Trophoblast cell (in vitro differentiated cells and primary cell): ENCODE data around the gene MOCS2.

ENCODE experiments used
- DNase-seq, 2 donors: peaks; one replicate each; pipeline ENCODE4 v3.0.0-alpha.2; 2016
- H2AFZ ChIP-seq: 2 replicates; pipeline ENCODE4 v1.6.1; 2013; ENCODE audit warnings: low read length, moderate library complexity, mild to moderate bottlenecking; ENCODE audit not compliant: insufficient read depth, poor library complexity
- H2AK5ac ChIP-seq: 2 replicates; pipeline ENCODE4 v1.6.1; 2013; ENCODE audit warnings: mild to moderate bottlenecking, low read length
- H2BK120ac ChIP-seq: 2 replicates; pipeline ENCODE4 v1.6.1; 2013; ENCODE audit warnings: low read length, mild to moderate bottlenecking, moderate library complexity; ENCODE audit not compliant: insufficient read depth, poor library complexity
- H2BK12ac ChIP-seq: 2 replicates; pipeline ENCODE4 v1.6.1; 2013; ENCODE audit warnings: mild to moderate bottlenecking, low read length, moderate library complexity
- H2BK5ac ChIP-seq: 2 replicates; pipeline ENCODE4 v1.6.1; 2013; ENCODE audit warnings: low read length, low read depth, moderate library complexity, mild to moderate bottlenecking; ENCODE audit not compliant: poor library complexity
- H3K14ac ChIP-seq: 2 replicates; pipeline ENCODE4 v1.6.1; 2013; ENCODE audit warnings: mild to moderate bottlenecking, low read length
- H3K18ac ChIP-seq: 2 replicates; pipeline ENCODE4 v1.6.1; 2013; ENCODE audit warnings: mild to moderate bottlenecking, low read length
- H3K23ac ChIP-seq: 2 replicates; pipeline ENCODE4 v1.6.1; 2013; ENCODE audit warnings: low read length
- H3K27ac ChIP-seq: 2 replicates; pipeline ENCODE4 v1.5.1; 2013; ENCODE audit warnings: low read depth, mild to moderate bottlenecking, inconsistent platforms, low read length, moderate library complexity
- H3K27me3 ChIP-seq: 2 replicates; pipeline ENCODE4 v1.6.1; 2013; ENCODE audit warnings: inconsistent platforms, mild to moderate bottlenecking, low read length, moderate library complexity; ENCODE audit not compliant: insufficient read depth
- H3K36me3 ChIP-seq, 2 experiments: 1 replicate in 1 of 2; 2 replicates in 1 of 2; pipeline ENCODE4 v1.6.1; 2013; ENCODE audit warnings: low read length in 2 of 2, mild to moderate bottlenecking in 2 of 2, moderate library complexity in 1 of 2; ENCODE audit not compliant: insufficient read depth in 2 of 2, control insufficient read depth in 1 of 2
- H3K4ac ChIP-seq: 2 replicates; pipeline ENCODE4 v1.6.1; 2013; ENCODE audit warnings: low read depth, mild to moderate bottlenecking, low read length, moderate library complexity
- H3K4me1 ChIP-seq, 2 experiments: 1 replicate in 1 of 2; 2 replicates in 1 of 2; pipeline ENCODE4 v1.6.1; 2013; ENCODE audit warnings: low read length in 2 of 2, mild to moderate bottlenecking in 2 of 2, moderate library complexity in 1 of 2; ENCODE audit not compliant: insufficient read depth in 2 of 2, control insufficient read depth in 1 of 2
- H3K4me2 ChIP-seq: 2 replicates; pipeline ENCODE4 v1.6.1; 2013; ENCODE audit warnings: inconsistent platforms, mild to moderate bottlenecking, low read length, moderate library complexity
- H3K4me3 ChIP-seq: 2 replicates; pipeline ENCODE4 v1.5.1; 2013; ENCODE audit warnings: mild to moderate bottlenecking, low read depth, low read length, inconsistent platforms
- H3K79me1 ChIP-seq: one replicate; pipeline ENCODE4 v1.6.1; 2013; ENCODE audit warnings: low read length
- H3K79me2 ChIP-seq: 2 replicates; pipeline ENCODE4 v1.6.1; 2013; ENCODE audit warnings: low read length, mild to moderate bottlenecking; ENCODE audit not compliant: control insufficient read depth, insufficient read depth, poor library complexity
- H3K9ac ChIP-seq: 2 replicates; pipeline ENCODE4 v1.6.1; 2013; ENCODE audit warnings: mild to moderate bottlenecking, low read length
- H3K9me3 ChIP-seq: 2 replicates; pipeline ENCODE4 v1.6.1; 2013; ENCODE audit warnings: low read depth, mild to moderate bottlenecking, control low read depth, inconsistent platforms, low read length; ENCODE audit not compliant: insufficient read depth
- H4K12ac ChIP-seq: 2 replicates; pipeline ENCODE4 v1.6.1; 2013; ENCODE audit warnings: low read depth, mild to moderate bottlenecking, low read length, moderate library complexity
- H4K8ac ChIP-seq: 2 replicates; pipeline ENCODE4 v1.6.1; 2013; ENCODE audit warnings: low read depth, mild to moderate bottlenecking, low read length, moderate library complexity
- H4K91ac ChIP-seq: one replicate; pipeline ENCODE4 v1.6.1; 2013; ENCODE audit warnings: low read depth, mild to moderate bottlenecking, low read length, moderate library complexity
- WGBS: extraction: QIAGEN DNeasy Blood & Tissue Kit; methylation state at CpG from one replicate; pipeline ENCODE4 v1.1.7; 2013; ENCODE audit warnings: missing lambda C conversion rate; ENCODE audit not compliant: insufficient read length, insufficient coverage; ENCODE audit errors: extremely low coverage; 5-methylcytosine and 5-hydroxymethylcytosine counted together

Gene MOCS2

GRCh38 chr5:53063791-53064190, 45.8 kb downstream of the MOCS2 start:
- Histone ChIP-seq H3K79me2 (no peaks in the 10 kb centered on the region), H4K91ac (no peak overlapping the region), H2AFZ (no peak overlapping the region), H3K79me1 (no peaks in the 10 kb centered on the region), H3K9me3 (no peaks in the 10 kb centered on the region), H3K27ac (no peak overlapping the region), H4K12ac (no peak overlapping the region), H3K9ac (no peak overlapping the region), H2BK5ac (no peak overlapping the region), H2BK120ac (no peak overlapping the region), H3K4me1 (no peaks in the 10 kb centered on the region), H2BK12ac (no peak overlapping the region), H3K36me3 (peaks cover 0 to 3% of the 10 kb centered on the region in 2 experiments), H3K14ac (no peak overlapping the region), H3K27me3 (no peaks in the 10 kb centered on the region), H2AK5ac (no peak overlapping the region), H3K4me2 (no peak overlapping the region), H3K18ac (no peak overlapping the region), H3K4me3 (no peak overlapping the region), H3K4ac (no peak overlapping the region), H4K8ac (no peak overlapping the region), H3K23ac (no peak overlapping the region)
- WGBS = no CpG with 5 or more reads among the region's 3 CpGs
- DNase-seq = no peak

- Histone ChIP-seq H4K8ac (no peak overlapping the region), H3K9ac (no peak overlapping the region), H3K27me3 (no peaks in the 10 kb centered on the region), H3K4me1 (no peaks in the 10 kb centered on the region), H2AFZ (no peak overlapping the region), H3K23ac (no peak overlapping the region), H3K79me2 (no peaks in the 10 kb centered on the region), H2BK5ac (no peak overlapping the region), H4K12ac (no peak overlapping the region), H3K79me1 (no peaks in the 10 kb centered on the region), H3K27ac (no peak overlapping the region), H4K91ac (no peak overlapping the region), H3K18ac (no peak overlapping the region), H3K36me3 (peaks cover 0 to 3% of the 10 kb centered on the region in 2 experiments), H2BK120ac (no peak overlapping the region), H3K14ac (no peak overlapping the region), H3K9me3 (no peaks in the 10 kb centered on the region), H3K4ac (no peak overlapping the region), H3K4me2 (no peak overlapping the region), H2BK12ac (no peak overlapping the region), H2AK5ac (no peak overlapping the region), H3K4me3 (no peak overlapping the region)
- no CpG with 5 or more reads among the region's 2 CpGs for WGBS
- DNase-seq = no peak
Measured at GRCh38 chr5:53063176-53063575, 46.4 kb downstream of the MOCS2 start.

GRCh38 chr5:53059281-53059680, 50.3 kb downstream of the MOCS2 start:
- Histone ChIP-seq H3K9ac (no peak overlapping the region), H3K9me3 (no peaks in the 10 kb centered on the region), H3K4me3 (no peak overlapping the region), H3K27me3 (no peaks in the 10 kb centered on the region), H2AK5ac (no peak overlapping the region), H3K27ac (no peak overlapping the region), H2AFZ (no peak overlapping the region), H3K36me3 (peaks cover 0 to 2% of the 10 kb centered on the region in 2 experiments), H2BK5ac (no peak overlapping the region), H3K4ac (no peak overlapping the region), H3K79me1 (no peaks in the 10 kb centered on the region), H3K79me2 (no peaks in the 10 kb centered on the region), H2BK120ac (no peak overlapping the region), H4K91ac (no peak overlapping the region), H4K12ac (no peak overlapping the region), H4K8ac (no peak overlapping the region), H3K14ac (no peak overlapping the region), H3K4me2 (no peak overlapping the region), H3K18ac (no peak overlapping the region), H3K4me1 (no peaks in the 10 kb centered on the region), H3K23ac (no peak overlapping the region), H2BK12ac (no peak overlapping the region)
- WGBS = no CpG with 5 or more reads among the region's 5 CpGs
- DNase-seq = no peak

- peaks cover 4 to 9% of the 10 kb centered on the region in 2 experiments for H3K4me1 ChIP-seq
- H3K27me3 ChIP-seq = no peaks in the 10 kb centered on the region
- no peak overlapping the region for H2AK5ac ChIP-seq
- no peak overlapping the region for H3K4me2 ChIP-seq
- H4K12ac ChIP-seq = no peak overlapping the region
- H2BK12ac ChIP-seq = no peak overlapping the region
- no peak overlapping the region for H4K91ac ChIP-seq
- H3K79me2 ChIP-seq = no peaks in the 10 kb centered on the region
- no peak for DNase-seq
- no peak overlapping the region for H3K14ac ChIP-seq
- no peak overlapping the region for H3K4ac ChIP-seq
- H2AFZ ChIP-seq = no peak overlapping the region
- no CpG with 5 or more reads among the region's 5 CpGs for WGBS
- H3K18ac ChIP-seq = no peak overlapping the region
- H4K8ac ChIP-seq = no peak overlapping the region
- H3K4me3 ChIP-seq = no peak overlapping the region
- no peak overlapping the region for H3K23ac ChIP-seq
- H2BK120ac ChIP-seq = no peak overlapping the region
- no peaks in the 10 kb centered on the region for H3K9me3 ChIP-seq
- H3K27ac ChIP-seq = no peak overlapping the region
- H2BK5ac ChIP-seq = no peak overlapping the region
- peaks cover 1% of the 10 kb centered on the region for H3K79me1 ChIP-seq
- no peaks in the 10 kb centered on the region for H3K36me3 ChIP-seq
- H3K9ac ChIP-seq = no peak overlapping the region
Measured at GRCh38 chr5:53055365-53055764, 54.2 kb downstream of the MOCS2 start.
